Stimulated activated CD8-positive, alpha-beta memory T cell treated with anti-CD3 and anti-CD28 coated beads, Interleukin-2, amount 100 ng/mL, for 48 hours (primary cell): ENCODE measurements around the gene CLK3.

Experiments used
- DNase-seq, 2 donors: peaks; one replicate each; pipeline ENCODE4 v3.0.0-alpha.2; 2020; ENCODE audit warnings: low read depth in 2 of 2

The CLK3 gene

GRCh38 chr15:74603026-74603788, 12.4 kb upstream of the CLK3 start:
- no peak for DNase-seq

DNA sequence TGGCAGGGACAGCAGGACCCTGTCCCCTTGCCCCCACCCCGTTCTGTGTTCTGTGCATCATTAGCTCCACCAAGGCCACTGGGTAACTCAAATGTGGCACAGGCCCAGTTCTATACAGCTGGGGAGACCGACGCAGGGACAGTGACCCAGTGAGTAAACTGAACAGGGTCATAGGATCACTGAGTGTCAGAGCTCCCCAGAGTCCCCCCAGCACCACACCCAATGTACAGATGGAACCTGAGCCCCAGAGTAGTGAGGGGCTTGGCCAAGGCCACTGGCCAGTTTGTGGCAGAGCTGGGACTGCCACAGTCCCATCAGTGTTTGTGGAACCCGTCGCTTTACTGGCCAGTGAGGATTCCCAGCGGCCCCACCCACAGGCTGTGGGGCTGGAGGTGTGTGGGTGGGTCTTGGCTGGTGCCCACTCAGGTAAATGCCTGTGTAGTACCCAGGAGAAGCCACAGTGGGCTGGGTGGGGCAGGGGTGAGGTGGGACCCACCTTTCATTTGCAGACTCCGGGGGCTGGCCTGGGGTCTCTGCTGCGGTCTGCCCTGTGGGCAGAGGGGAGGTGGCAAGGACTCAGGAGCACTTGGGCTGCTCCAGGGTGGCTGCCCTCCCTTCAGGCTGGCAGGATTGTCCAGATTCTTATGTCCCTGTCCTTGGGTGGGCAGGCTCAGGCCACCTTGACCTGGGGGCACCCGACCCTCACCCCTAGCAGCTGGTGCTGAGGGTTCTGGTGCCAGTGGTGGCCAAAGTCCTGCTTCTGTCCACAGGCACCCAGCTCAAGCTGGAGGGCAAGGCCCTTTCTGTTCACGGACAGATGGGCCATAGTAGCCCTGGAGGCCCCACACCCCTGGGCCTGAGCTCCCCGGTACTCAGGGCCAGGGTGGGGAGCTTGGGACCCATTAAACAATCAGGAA, 11.6 kb upstream of the CLK3 start:
- DNase-seq: no peak

- DNase-seq: no peak
These were observed 10.4 kb upstream of the CLK3 start for GRCh38 chr15:74604983-74605794.

- DNase-seq: no peak
These were observed 9.9 kb upstream of the CLK3 start for GRCh38 chr15:74605795-74606150.

DNA sequence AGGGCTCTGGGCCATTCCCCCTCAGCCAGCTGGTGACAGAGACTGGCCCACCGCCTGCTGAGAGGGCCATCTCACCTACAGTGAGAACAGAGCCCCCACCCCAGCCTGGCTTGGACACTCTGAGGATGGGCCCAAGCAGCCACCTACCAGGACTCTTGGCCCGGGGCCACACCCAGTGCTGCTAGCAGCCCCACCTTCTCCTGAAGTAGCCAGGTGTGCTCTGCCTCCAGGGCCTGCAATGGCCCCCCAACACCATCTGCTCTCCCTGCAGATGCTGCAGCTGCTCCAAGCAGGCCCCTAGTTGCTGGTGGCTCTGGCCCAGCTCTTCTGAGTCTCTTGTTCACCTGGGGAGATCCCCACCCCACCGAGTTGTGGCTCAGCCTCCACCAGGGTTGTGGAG, 6.8 kb upstream of the CLK3 start:
- no peak for DNase-seq

- no peak for DNase-seq
These were observed 5.7 kb upstream of the CLK3 start for GRCh38 chr15:74609938-74610301.

GRCh38 chr15:74610302-74610951, 5.2 kb upstream of the CLK3 start:
- no peak for DNase-seq

DNA sequence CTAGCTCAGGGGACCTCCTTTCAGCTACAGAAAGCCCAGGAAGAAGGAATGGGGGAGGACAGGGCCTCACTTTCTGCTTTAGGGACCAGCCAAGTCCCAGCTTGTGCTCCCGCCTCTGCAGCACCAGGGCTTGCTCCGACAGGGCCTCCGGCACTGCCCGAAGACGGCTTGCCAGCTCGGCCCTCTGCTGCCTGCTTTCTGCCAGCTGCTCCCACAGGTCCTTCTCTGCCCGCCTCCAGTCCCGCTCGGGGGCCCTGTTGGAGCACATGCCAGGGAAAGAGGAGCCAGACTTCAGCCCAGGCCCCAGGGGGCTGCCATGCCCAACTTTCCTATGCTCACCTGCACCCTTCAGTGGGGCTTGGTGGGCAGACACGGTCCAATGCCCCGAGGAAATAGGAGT, 4.3 kb upstream of the CLK3 start:
- no peak for DNase-seq

DNA sequence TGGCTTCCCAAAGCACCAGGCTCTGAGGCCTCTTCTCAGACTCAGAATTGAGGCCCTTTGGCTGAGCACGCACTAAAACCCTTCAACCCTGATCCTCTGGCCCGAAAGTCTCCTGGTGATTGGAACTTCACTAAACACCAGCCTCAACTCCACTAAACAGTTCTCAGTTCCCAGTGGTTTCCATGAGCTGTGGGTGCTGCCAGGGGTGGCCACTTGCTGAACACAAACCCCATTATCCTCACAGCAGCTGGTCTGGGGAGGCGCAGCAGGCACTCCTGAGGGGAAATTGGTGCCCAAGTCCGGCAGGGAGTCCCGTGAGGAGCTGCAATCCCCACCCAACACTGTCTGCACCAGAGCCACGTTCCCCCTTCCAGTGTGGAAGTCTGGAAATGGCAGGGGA, 3.8 kb upstream of the CLK3 start:
- no peak for DNase-seq

- no peak for DNase-seq
These were observed 3.0 kb upstream of the CLK3 start for GRCh38 chr15:74612677-74613076.

GRCh38 chr15:74613089-74613952, 2.3 kb upstream of the CLK3 start:
- DNase-seq: no peak

DNA sequence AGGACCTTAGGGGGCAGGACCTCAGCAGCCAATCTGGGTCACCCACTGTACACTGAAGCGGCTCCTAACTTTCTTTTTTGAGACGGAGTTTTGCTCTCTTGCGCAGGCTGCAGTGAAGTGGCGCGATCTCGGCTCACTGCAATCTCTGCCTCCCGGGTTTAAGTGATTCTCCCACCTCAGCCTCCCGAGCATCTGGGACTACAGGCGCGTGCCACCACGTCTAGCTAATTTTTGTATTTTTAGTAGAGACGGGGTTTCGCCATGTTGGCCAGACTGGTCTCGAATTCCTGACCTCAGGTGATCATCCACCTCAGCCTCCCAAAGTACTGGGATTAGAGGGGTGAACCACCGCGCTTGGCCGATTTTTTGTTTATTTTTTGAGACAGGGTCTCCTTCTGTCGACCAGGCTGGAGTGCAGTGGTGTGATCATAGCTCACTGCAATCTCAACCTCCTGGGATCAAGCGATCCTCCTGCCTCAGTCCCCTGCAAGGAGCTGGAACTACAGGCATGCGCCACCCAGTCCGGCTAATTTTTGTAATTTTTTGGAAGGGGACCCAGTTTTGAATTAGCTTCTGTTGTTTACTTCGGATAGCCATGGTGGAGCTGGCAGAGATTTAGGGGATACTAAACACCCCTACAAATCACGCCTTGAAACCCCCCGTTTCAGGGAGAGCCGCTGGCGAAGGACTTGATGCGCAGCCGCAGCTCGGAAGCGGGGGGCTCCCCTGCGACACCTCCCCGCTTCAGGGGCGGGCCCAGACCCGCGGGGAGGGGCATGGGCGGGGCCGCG, 1.5 kb upstream of the CLK3 start:
- no peak for DNase-seq

DNA sequence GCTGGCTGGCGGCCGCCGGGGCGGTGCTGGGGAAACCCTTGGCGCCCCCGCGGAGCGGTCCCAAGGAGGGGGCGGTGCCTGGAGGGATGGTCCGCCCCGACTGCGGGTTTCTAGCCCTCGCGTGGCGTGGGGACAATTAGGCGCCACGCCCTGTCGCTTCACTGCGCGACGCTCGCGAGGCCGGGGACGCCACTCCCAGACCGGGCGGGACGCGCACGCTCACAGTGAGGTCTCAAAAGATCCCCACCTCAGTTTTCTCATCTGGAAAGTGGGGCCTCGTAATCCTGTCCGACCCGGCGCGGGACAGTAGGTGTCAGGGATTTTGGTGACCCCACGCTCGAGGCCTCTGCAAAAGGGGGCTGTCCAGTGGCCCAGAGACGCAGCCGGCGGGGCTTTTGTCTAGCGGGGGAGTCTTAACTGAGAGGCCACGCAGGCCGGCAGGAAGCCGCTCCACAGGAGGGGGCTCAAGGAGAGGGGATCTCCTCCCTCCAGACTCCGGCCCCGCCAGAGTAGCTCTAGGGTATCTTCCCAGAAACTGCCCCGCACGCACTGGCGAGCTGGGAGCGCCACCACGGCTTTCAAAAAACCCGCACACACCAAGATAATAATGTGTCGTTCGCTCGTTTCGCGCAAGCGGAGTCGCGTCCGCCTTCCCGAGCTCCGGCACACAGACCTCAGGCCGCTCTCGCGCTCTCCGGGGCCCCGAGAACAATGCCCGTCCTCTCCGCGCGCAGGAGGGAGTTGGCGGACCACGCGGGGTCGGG, 710 bp upstream of the CLK3 start:
- peak; percentile 80 to 84 for DNase-seq

GRCh38 chr15:74616366-74616939, 817 bp downstream of the CLK3 start:
- peak; percentile 39 to 42 for DNase-seq

- DNase-seq: no peak
These were observed 1.4 kb downstream of the CLK3 start for GRCh38 chr15:74616996-74617395.

DNA sequence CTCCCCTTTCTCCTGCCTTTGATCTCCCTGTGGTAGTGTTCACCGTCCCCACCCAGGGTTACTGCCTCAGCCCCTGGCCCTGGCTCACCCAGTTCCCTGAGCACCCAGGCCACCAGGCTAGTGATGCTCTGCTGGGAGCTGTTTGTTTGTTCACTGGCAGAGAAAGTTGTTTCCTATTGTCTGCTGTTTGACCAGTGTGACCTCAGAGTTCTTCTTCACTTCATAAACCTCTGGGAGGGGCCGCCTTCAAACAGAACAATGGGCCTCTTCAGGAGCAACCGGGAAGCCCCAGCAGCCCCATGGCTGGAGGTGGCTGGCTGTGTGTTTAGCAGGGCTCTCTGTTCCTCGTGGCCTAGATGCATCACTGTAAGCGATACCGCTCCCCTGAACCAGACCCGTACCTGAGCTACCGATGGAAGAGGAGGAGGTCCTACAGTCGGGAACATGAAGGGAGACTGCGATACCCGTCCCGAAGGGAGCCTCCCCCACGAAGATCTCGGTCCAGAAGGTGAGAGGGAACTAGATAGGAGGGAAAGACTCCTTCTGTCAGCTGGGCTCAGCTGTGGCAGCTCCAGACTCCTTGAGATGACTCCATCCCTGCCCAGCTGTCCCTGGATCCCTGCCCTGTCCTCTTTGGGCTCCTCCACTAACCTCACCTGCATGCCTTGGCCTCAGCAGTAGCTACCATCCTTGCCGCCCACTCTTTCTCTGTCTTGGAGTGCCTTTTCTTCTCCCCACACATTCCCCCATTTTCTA, 3.4 kb downstream of the CLK3 start:
- no peak for DNase-seq

DNA sequence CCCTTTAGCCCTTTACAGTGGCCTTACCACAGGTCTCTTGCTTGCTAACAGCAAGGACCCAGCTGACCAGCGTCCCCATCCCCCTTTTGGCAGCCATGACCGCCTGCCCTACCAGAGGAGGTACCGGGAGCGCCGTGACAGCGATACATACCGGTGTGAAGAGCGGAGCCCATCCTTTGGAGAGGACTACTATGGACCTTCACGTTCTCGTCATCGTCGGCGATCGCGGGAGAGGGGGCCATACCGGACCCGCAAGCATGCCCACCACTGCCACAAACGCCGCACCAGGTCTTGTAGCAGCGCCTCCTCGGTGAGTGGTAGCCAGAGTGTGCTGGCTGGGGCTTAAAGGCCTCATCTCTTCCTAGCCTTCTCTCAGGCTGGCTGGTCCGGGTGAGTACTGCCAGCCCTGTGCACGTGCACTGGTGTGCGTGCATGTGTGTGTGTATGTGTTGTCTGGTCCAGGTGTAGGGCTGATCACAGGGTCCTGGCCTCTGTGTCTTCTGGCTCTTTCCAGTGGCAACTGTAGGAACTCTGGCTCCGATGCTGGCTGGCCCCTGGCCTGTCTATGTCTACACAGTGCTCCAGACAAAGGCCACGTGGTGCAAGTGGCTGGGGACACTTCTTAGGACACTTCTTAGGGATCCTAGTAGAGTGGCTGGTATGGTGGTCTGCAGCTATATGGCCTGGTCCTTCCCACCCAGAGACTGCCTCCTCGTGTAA, 4.4 kb downstream of the CLK3 start:
- no peak for DNase-seq
